Measurements from ENCODE around the gene POC1A.

POC1A gene

GRCh38 chr3:52122491-52122890 lies 31.7 kb downstream of the POC1A start:
- in situ Hi-C loops (cut with MboI; ENCODE audit: low pct_unique_long_range_greater_than_20kb, low sequenced_read_pairs, unreplicated experiment), result no loop called here
- no peak for TF ChIP-seq CTCF (IDR thresholded peaks at IDR 0.05; ENCODE audit: extremely low read depth, insufficient read depth, missing control alignments)
- no peak for DNase-seq (ENCODE audit: low spot score)

GRCh38 chr3:52121813-52122212 lies 32.4 kb downstream of the POC1A start:
- DNase-seq (ENCODE audit: low spot score), result no peak
- no peak for TF ChIP-seq CTCF (IDR thresholded peaks at IDR 0.05; ENCODE audit: extremely low read depth, insufficient read depth, missing control alignments)
- in situ Hi-C loops (cut with MboI; ENCODE audit: low pct_unique_long_range_greater_than_20kb, low sequenced_read_pairs, unreplicated experiment), result no loop called here

GRCh38 chr3:52121464-52121805 lies 32.8 kb downstream of the POC1A start:
- in situ Hi-C loops (cut with MboI; ENCODE audit: low pct_unique_long_range_greater_than_20kb, low sequenced_read_pairs, unreplicated experiment), result no loop called here
- peak; percentile 46 for DNase-seq (ENCODE audit: low spot score)

GRCh38 chr3:52120556-52121463 lies 33.4 kb downstream of the POC1A start:
- in situ Hi-C loops (cut with MboI; ENCODE audit: low pct_unique_long_range_greater_than_20kb, low sequenced_read_pairs, unreplicated experiment), result no loop called here
- DNase-seq (ENCODE audit: low spot score), result peak; percentile 42

More at GRCh38 chr3:52121464-52121805, 32.8 kb downstream of the POC1A start:
- TF ChIP-seq CTCF (IDR thresholded peaks at IDR 0.05; ENCODE audit: extremely low read depth, insufficient read depth, missing control alignments), result no peak

GRCh38 chr3:52119826-52120225 lies 34.4 kb downstream of the POC1A start:
- TF ChIP-seq CTCF (IDR thresholded peaks at IDR 0.05; ENCODE audit: extremely low read depth, insufficient read depth, missing control alignments), result no peak
- in situ Hi-C loops (cut with MboI; ENCODE audit: low pct_unique_long_range_greater_than_20kb, low sequenced_read_pairs, unreplicated experiment), result no loop called here
- DNase-seq (ENCODE audit: low spot score), result no peak

More at GRCh38 chr3:52120556-52121463, 33.4 kb downstream of the POC1A start:
- TF ChIP-seq CTCF (IDR thresholded peaks at IDR 0.05; ENCODE audit: extremely low read depth, insufficient read depth, missing control alignments), result no peak

- in situ Hi-C loops (cut with MboI; ENCODE audit: low pct_unique_long_range_greater_than_20kb, low sequenced_read_pairs, unreplicated experiment), result no loop called here
Measured at GRCh38 chr3:52119099-52119498, 35.1 kb downstream of the POC1A start.

More at GRCh38 chr3:52119099-52119498, 35.1 kb downstream of the POC1A start:
- no peak for DNase-seq (ENCODE audit: low spot score)
- no peak for TF ChIP-seq CTCF (IDR thresholded peaks at IDR 0.05; ENCODE audit: extremely low read depth, insufficient read depth, missing control alignments)
